Liver (tissue), 9 donors: ENCODE data around the gene CALM3. TPM values are rescaled to one million over a fixed set of nuclear protein-coding genes. Genes with fewer than 3 reads are reported as not detected.

ENCODE experiments used
- DNase-seq: peaks from one replicate; pipeline ENCODE4 v3.0.0-alpha.2; 2017; ENCODE audit warnings: low spot score
- H3K27ac ChIP-seq, 2 donors: one replicate each; pipeline ENCODE4 v1.7.0; 2013; ENCODE audit warnings: inconsistent platforms in 2 of 2, low read length in 2 of 2, control low read depth in 1 of 2, low read depth in 1 of 2, mild to moderate bottlenecking in 1 of 2
- H3K27me3 ChIP-seq, 4 donors: one replicate each; pipeline versions ENCODE4 v1.6.1 to v1.7.0; 2013; ENCODE audit warnings: low read length in 3 of 4, inconsistent platforms in 1 of 4, mild to moderate bottlenecking in 1 of 4, moderate library complexity in 1 of 4; ENCODE audit not compliant: control insufficient read depth in 4 of 4, insufficient read depth in 4 of 4
- H3K36me3 ChIP-seq, 4 donors: one replicate each; pipeline versions ENCODE4 v1.6.1 to v1.7.0; 2013; ENCODE audit warnings: low read length in 3 of 4, mild to moderate bottlenecking in 3 of 4, low read depth in 1 of 4, moderate library complexity in 1 of 4; ENCODE audit not compliant: control insufficient read depth in 4 of 4, insufficient read depth in 3 of 4
- H3K4me1 ChIP-seq, 4 donors: one replicate each; pipeline versions ENCODE4 v1.6.1 to v1.7.0; 2013; ENCODE audit warnings: low read length in 3 of 4, mild to moderate bottlenecking in 3 of 4, moderate library complexity in 1 of 4; ENCODE audit not compliant: control insufficient read depth in 4 of 4, insufficient read depth in 4 of 4
- H3K4me3 ChIP-seq, 3 donors: one replicate each; pipeline versions ENCODE4 v1.6.1 to v1.7.0; 2013; ENCODE audit warnings: low read length in 3 of 3, control low read depth in 1 of 3, low read depth in 1 of 3, mild to moderate bottlenecking in 1 of 3
- H3K9ac ChIP-seq, 2 donors: one replicate each; pipeline ENCODE4 v1.7.0; 2013; ENCODE audit warnings: low read length in 2 of 2, mild to moderate bottlenecking in 2 of 2, moderate library complexity in 2 of 2, control low read depth in 1 of 2, low read depth in 1 of 2
- H3K9me3 ChIP-seq, 4 donors: one replicate each; pipeline versions ENCODE4 v1.6.1 to v1.7.0; 2013; ENCODE audit warnings: low read length in 3 of 4; ENCODE audit not compliant: control insufficient read depth in 4 of 4
- FOXA1 ChIP-seq: IDR thresholded peaks from 2 replicates; pipeline ENCODE4 v1.6.1; 2016; ENCODE audit warnings: antibody characterized with exemption
- FOXA2 ChIP-seq: IDR thresholded peaks from 2 replicates; pipeline ENCODE4 v1.6.1; 2016; ENCODE audit warnings: antibody characterized with exemption
- GABPA ChIP-seq, 2 donors: IDR thresholded peaks in 1 of 2; conservative IDR thresholded peaks in 1 of 2; 2 replicates each; pipeline ENCODE4 v1.6.1; 2016; ENCODE audit warnings: antibody characterized with exemption in 2 of 2, mild to moderate bottlenecking in 1 of 2, moderate library complexity in 1 of 2
- HNF4A ChIP-seq, 2 donors: conservative IDR thresholded peaks; 2 replicates each; pipeline ENCODE4 v1.6.1; 2016; ENCODE audit warnings: antibody characterized with exemption in 2 of 2, mild to moderate bottlenecking in 2 of 2
- HNF4G ChIP-seq: IDR thresholded peaks from 2 replicates; pipeline ENCODE4 v1.6.1; 2016; ENCODE audit warnings: antibody characterized with exemption
- JUND ChIP-seq, 2 donors: IDR thresholded peaks; 2 replicates each; pipeline ENCODE4 v1.6.1; 2016; ENCODE audit warnings: antibody characterized with exemption in 2 of 2
- NR2F2 ChIP-seq: IDR thresholded peaks from 2 replicates; pipeline ENCODE4 v1.6.1; 2016; ENCODE audit warnings: antibody characterized with exemption
- RAD21 ChIP-seq, 2 donors: IDR thresholded peaks; 2 replicates each; pipeline ENCODE4 v1.6.1; 2016; ENCODE audit warnings: antibody characterized with exemption in 2 of 2, mild to moderate bottlenecking in 2 of 2
- RXRA ChIP-seq, 2 donors: IDR thresholded peaks; 2 replicates each; pipeline ENCODE4 v1.6.1; 2017 to 2018; ENCODE audit warnings: antibody characterized with exemption in 2 of 2, mild to moderate bottlenecking in 1 of 2
- SP1 ChIP-seq: IDR thresholded peaks from 2 replicates; pipeline ENCODE4 v1.6.1; 2018; ENCODE audit warnings: antibody characterized with exemption, mild to moderate bottlenecking
- TAF1 ChIP-seq: conservative IDR thresholded peaks from 2 replicates; pipeline ENCODE4 v1.6.1; 2016; ENCODE audit warnings: antibody characterized with exemption, mild to moderate bottlenecking
- YY1 ChIP-seq: IDR thresholded peaks from 2 replicates; pipeline ENCODE4 v1.6.1; 2016; ENCODE audit warnings: antibody characterized with exemption, mild to moderate bottlenecking
- WGBS: extraction: QIAGEN DNeasy Blood & Tissue Kit; methylation state at CpG from one replicate; pipeline ENCODE4 v1.1.7; 2013; 5-methylcytosine and 5-hydroxymethylcytosine counted together
- polyA plus RNA-seq, 2 donors: library from polyadenylated mRNA; stranded (reverse) in 1 of 2; unstranded in 1 of 2; fragments of 200-250 nt in 1 of 2; fragments of >200 nt in 1 of 2; fragmentation: Nextera tagmentation in 1 of 2; extraction: Ambion mirVana in 1 of 2; gene quantifications; one replicate each; pipeline versions ENCODE4 v1.2.1 to v1.2.3, GENCODE V29; 2013 to 2015
- total RNA-seq, 2 donors: library from RNA; depleted of rRNA; stranded (reverse); fragments of >200 nt; gene quantifications; one replicate each; pipeline ENCODE4 v1.2.3, GENCODE V29; 2014
- TF ChIP-seq, protein P1 (sequence below): IDR thresholded peaks from 2 replicates; pipeline ENCODE4 v1.6.1; 2016; ENCODE audit warnings: antibody characterized with exemption
- TF ChIP-seq, protein P2 (sequence below): fragments of 150-350 bp; IDR thresholded peaks from 2 replicates; pipeline ENCODE4 v1.5.1; 2017; ENCODE audit warnings: improper control_type of control experiment, low read depth, low read length; ENCODE audit not compliant: missing input control
- TF ChIP-seq, protein P3 (sequence below): IDR thresholded peaks from 2 replicates; pipeline ENCODE4 v1.6.1; 2016; ENCODE audit warnings: antibody characterized with exemption, mild to moderate bottlenecking
- TF ChIP-seq, protein P4 (sequence below): IDR thresholded peaks from 2 replicates; pipeline ENCODE4 v1.6.1; 2016; ENCODE audit warnings: antibody characterized with exemption
- TF ChIP-seq, protein P5 (sequence below): IDR thresholded peaks from 2 replicates; pipeline ENCODE4 v1.6.1; 2016; ENCODE audit warnings: antibody characterized with exemption
- donor health status: healthy.
- donor health status: healthy.
- donor health status: healthy.
- donor health status: healthy.
- donor health status: healthy.

CALM3 gene
- total and polyA plus RNA-seq, 4 donors, result 51.4 to 112 (median 81.7) TPM

DNA sequence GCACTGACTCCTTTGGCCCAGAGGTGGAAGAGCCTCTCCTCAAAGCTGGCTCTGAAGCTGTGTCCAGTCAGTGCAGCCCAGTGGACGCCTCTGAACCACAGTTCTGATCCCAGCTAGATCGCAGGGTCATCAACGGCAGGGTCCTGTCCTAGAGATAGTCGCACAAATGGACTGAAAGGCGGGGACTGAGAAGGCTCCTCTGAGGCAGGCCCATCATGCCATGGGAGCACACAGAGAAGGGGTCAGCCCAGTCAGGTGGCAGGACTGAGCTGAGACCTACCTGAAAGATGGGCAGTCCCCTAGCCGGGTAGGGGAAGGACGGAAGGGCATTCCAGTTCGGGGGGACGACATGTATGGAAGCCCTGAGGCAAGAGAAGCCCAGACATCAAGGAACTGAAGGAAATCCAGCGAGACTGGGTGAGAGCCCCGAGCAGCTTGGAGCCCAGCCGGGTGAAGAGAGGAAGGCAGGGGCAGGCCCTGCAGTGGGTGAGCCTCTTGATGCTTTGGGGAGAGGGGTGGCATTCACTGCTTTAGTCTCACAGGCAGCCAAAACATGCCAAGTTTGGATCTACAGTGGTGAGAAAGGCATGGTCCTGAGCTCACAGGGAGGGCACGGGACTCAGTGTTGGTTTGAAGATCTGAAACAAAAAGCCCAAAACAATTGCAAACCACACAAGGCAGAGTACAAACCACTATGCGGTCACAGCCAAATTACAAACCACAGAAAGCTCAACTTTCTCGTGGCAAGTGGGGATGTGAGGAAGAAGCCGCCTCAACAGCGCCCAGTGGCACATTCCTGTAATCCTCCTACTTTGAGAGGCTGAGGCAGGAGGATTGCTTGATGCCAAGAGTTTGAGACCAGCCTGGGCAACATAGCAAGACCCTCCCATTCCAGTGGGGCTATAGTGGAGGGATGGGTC lies 10.0 kb downstream of the CALM3 start:
- no peak for DNase-seq
- no peaks in the 10 kb centered on the region for H3K9me3 ChIP-seq
- peaks cover 11 to 32% (median 26%) of the 10 kb centered on the region in 4 donors for H3K36me3 ChIP-seq
- H3K27me3 ChIP-seq, result no peaks in the 10 kb centered on the region
- no peak overlapping the region for H3K4me3 ChIP-seq
- H3K9ac ChIP-seq, result no peak overlapping the region
- TF ChIP-seq HNF4G (no peak), TAF1 (no peak), RXRA (IDR thresholded peaks at IDR 0.05) (no peak), FOXA2 (no peak), HNF4A (conservative IDR thresholded peaks at IDR 0.05) (no peak), FOXA1 (no peak), JUND (IDR thresholded peaks at IDR 0.05) (no peak), RAD21 (IDR thresholded peaks at IDR 0.05) (no peak), SP1 (no peak), GABPA (IDR thresholded peaks at IDR 0.05 in 1 of 2, conservative IDR thresholded peaks at IDR 0.05 in 1 of 2) (no peak), YY1 (no peak), NR2F2 (no peak)
- TF ChIP-seq, protein P1, sequence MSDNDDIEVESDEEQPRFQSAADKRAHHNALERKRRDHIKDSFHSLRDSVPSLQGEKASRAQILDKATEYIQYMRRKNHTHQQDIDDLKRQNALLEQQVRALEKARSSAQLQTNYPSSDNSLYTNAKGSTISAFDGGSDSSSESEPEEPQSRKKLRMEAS, result no peak
- TF ChIP-seq, protein P2, sequence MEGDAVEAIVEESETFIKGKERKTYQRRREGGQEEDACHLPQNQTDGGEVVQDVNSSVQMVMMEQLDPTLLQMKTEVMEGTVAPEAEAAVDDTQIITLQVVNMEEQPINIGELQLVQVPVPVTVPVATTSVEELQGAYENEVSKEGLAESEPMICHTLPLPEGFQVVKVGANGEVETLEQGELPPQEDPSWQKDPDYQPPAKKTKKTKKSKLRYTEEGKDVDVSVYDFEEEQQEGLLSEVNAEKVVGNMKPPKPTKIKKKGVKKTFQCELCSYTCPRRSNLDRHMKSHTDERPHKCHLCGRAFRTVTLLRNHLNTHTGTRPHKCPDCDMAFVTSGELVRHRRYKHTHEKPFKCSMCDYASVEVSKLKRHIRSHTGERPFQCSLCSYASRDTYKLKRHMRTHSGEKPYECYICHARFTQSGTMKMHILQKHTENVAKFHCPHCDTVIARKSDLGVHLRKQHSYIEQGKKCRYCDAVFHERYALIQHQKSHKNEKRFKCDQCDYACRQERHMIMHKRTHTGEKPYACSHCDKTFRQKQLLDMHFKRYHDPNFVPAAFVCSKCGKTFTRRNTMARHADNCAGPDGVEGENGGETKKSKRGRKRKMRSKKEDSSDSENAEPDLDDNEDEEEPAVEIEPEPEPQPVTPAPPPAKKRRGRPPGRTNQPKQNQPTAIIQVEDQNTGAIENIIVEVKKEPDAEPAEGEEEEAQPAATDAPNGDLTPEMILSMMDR, result no peak
- TF ChIP-seq, protein P3, sequence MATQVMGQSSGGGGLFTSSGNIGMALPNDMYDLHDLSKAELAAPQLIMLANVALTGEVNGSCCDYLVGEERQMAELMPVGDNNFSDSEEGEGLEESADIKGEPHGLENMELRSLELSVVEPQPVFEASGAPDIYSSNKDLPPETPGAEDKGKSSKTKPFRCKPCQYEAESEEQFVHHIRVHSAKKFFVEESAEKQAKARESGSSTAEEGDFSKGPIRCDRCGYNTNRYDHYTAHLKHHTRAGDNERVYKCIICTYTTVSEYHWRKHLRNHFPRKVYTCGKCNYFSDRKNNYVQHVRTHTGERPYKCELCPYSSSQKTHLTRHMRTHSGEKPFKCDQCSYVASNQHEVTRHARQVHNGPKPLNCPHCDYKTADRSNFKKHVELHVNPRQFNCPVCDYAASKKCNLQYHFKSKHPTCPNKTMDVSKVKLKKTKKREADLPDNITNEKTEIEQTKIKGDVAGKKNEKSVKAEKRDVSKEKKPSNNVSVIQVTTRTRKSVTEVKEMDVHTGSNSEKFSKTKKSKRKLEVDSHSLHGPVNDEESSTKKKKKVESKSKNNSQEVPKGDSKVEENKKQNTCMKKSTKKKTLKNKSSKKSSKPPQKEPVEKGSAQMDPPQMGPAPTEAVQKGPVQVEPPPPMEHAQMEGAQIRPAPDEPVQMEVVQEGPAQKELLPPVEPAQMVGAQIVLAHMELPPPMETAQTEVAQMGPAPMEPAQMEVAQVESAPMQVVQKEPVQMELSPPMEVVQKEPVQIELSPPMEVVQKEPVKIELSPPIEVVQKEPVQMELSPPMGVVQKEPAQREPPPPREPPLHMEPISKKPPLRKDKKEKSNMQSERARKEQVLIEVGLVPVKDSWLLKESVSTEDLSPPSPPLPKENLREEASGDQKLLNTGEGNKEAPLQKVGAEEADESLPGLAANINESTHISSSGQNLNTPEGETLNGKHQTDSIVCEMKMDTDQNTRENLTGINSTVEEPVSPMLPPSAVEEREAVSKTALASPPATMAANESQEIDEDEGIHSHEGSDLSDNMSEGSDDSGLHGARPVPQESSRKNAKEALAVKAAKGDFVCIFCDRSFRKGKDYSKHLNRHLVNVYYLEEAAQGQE, result no peak
- TF ChIP-seq, protein P4, sequence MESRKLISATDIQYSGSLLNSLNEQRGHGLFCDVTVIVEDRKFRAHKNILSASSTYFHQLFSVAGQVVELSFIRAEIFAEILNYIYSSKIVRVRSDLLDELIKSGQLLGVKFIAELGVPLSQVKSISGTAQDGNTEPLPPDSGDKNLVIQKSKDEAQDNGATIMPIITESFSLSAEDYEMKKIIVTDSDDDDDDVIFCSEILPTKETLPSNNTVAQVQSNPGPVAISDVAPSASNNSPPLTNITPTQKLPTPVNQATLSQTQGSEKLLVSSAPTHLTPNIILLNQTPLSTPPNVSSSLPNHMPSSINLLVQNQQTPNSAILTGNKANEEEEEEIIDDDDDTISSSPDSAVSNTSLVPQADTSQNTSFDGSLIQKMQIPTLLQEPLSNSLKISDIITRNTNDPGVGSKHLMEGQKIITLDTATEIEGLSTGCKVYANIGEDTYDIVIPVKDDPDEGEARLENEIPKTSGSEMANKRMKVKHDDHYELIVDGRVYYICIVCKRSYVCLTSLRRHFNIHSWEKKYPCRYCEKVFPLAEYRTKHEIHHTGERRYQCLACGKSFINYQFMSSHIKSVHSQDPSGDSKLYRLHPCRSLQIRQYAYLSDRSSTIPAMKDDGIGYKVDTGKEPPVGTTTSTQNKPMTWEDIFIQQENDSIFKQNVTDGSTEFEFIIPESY, result no peak
- TF ChIP-seq, protein P5, sequence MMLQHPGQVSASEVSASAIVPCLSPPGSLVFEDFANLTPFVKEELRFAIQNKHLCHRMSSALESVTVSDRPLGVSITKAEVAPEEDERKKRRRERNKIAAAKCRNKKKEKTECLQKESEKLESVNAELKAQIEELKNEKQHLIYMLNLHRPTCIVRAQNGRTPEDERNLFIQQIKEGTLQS, result no peak
- peaks cover 0 to 8% (median 3%) of the 10 kb centered on the region in 4 donors for H3K4me1 ChIP-seq
- 79% methylated on average over 17 of the region's 17 CpGs for WGBS
- H3K27ac ChIP-seq, result no peak overlapping the region
